ENCODE measurements around the gene HADH.
"Not testable (repeated sequence)": the region's sequence is repeated elsewhere in the genome, so short reads cannot be mapped to it uniquely, and the experiment has no call there.

HADH gene

GRCh38 chr4:107989537-107990386 is at the start of gene HADH:
TSS of gene HADH (plus strand) at chr4:107989889. CDS start at chr4:107989933, 44 bp downstream.
- DNase-seq (ENCODE audit: low spot score): peak; percentile 92

GRCh38 chr4:107945809-107946208 is 43.9 kb upstream of the HADH start:
- DNase-seq (ENCODE audit: low spot score): no peak

- no peak for DNase-seq (ENCODE audit: low spot score)
Measured at GRCh38 chr4:107950746-107951540, 38.7 kb upstream of the HADH start.

GRCh38 chr4:107951551-107951950 is 38.1 kb upstream of the HADH start:
- DNase-seq (ENCODE audit: low spot score): peak; percentile 51

GRCh38 chr4:107956011-107956410 is 33.7 kb upstream of the HADH start:
- DNase-seq (ENCODE audit: low spot score): no peak

GRCh38 chr4:107966903-107967302 is 22.8 kb upstream of the HADH start:
- DNase-seq (ENCODE audit: low spot score): no peak

- DNase-seq (ENCODE audit: low spot score): not testable (repeated sequence)
Measured at GRCh38 chr4:107967519-107967918, 22.2 kb upstream of the HADH start.

- not testable (repeated sequence) for DNase-seq (ENCODE audit: low spot score)
Measured at GRCh38 chr4:107967921-107968320, 21.8 kb upstream of the HADH start.

GRCh38 chr4:107970063-107970798 is 19.5 kb upstream of the HADH start:
- DNase-seq (ENCODE audit: low spot score): no peak

GRCh38 chr4:107972605-107973004 is 17.1 kb upstream of the HADH start:
- DNase-seq (ENCODE audit: low spot score): no peak

- no peak for DNase-seq (ENCODE audit: low spot score)
Measured at GRCh38 chr4:107974523-107974922, 15.2 kb upstream of the HADH start.

- no peak for DNase-seq (ENCODE audit: low spot score)
Measured at GRCh38 chr4:107977482-107977881, 12.2 kb upstream of the HADH start.

GRCh38 chr4:107977966-107978705 is 11.6 kb upstream of the HADH start:
- DNase-seq (ENCODE audit: low spot score): no peak

- DNase-seq (ENCODE audit: low spot score): no peak
Measured at GRCh38 chr4:107978716-107979451, 10.8 kb upstream of the HADH start.

- no peak for DNase-seq (ENCODE audit: low spot score)
Measured at GRCh38 chr4:107987916-107988762, 1.6 kb upstream of the HADH start.

GRCh38 chr4:107988763-107989035 is 990 bp upstream of the HADH start:
- DNase-seq (ENCODE audit: low spot score): no peak

- DNase-seq (ENCODE audit: low spot score): no peak
Measured at GRCh38 chr4:107989162-107989536, 540 bp upstream of the HADH start.

GRCh38 chr4:107991945-107992630 is 2.4 kb downstream of the HADH start:
- DNase-seq (ENCODE audit: low spot score): no peak

- DNase-seq (ENCODE audit: low spot score): no peak
Measured at GRCh38 chr4:107993969-107994368, 4.3 kb downstream of the HADH start.

- DNase-seq (ENCODE audit: low spot score): no peak
Measured at GRCh38 chr4:107994894-107995293, 5.2 kb downstream of the HADH start.
